Panc1 (cell line): ENCODE measurements around the gene HSP90AB1. TPM values are rescaled to one million over a fixed set of nuclear protein-coding genes. Genes with fewer than 3 reads are reported as not detected.
A peak's percentile ranks its signal among the peaks of the same experiment; 100 is the strongest.

Source experiments
- ATAC-seq: fragments of 200-7000 bp; cut with Tn5 transposase; 2 replicates; pipeline ENCODE4 v1.9.1; 2020; ENCODE audit warnings: mild to moderate bottlenecking, moderate library complexity
- BruUV-seq: library from RNA; stranded (reverse); fragments of 400-500 nt; replicated peaks from 2 replicates; lab custom pipeline; 2021; lab: Mats Ljungman, UMichigan
- CTCF ChIA-PET: fragments of 300-600 bp; sonication (Branson Sonifier 250); formaldehyde crosslinking; loops from one replicate; lab custom pipeline; 2022; ENCODE audit warnings: antibody characterized with exemption; lab: Charles Lee
- POLR2A ChIA-PET: fragments of 300-600 bp; sonication (Branson Sonifier 250); formaldehyde crosslinking; loops from one replicate; lab custom pipeline; 2022; ENCODE audit warnings: antibody characterized with exemption; lab: Charles Lee
- DNase-seq: peaks from one replicate; pipeline ENCODE4 v3.0.0-alpha.2; 2010; ENCODE audit warnings: low read depth, low spot score
- H3K27ac ChIP-seq: 2 replicates; pipeline ENCODE4 v1.5.1; 2011; ENCODE audit warnings: mild to moderate bottlenecking, low read length, inconsistent platforms
- H3K27me3 ChIP-seq: fragments of 200-500 bp; sonication (Bioruptor generic); 2 replicates; pipeline ENCODE4 v1.6.0; 2014; ENCODE audit warnings: low read length, inconsistent platforms; ENCODE audit not compliant: control insufficient read depth, insufficient read depth
- H3K36me3 ChIP-seq: fragments of 200-500 bp; sonication (Bioruptor generic); 2 replicates; pipeline ENCODE4 v1.5.1; 2014; ENCODE audit warnings: inconsistent platforms, mild to moderate bottlenecking, low read length, moderate library complexity; ENCODE audit not compliant: control insufficient read depth, insufficient read depth
- H3K4me1 ChIP-seq: 2 replicates; pipeline ENCODE4 v1.5.1; 2011; ENCODE audit warnings: inconsistent platforms, mild to moderate bottlenecking, low read length, moderate library complexity; ENCODE audit not compliant: control insufficient read depth, insufficient read depth
- H3K4me3 ChIP-seq, 2 experiments: 2 replicates each; pipeline ENCODE4 v1.5.1; 2011 to 2012; ENCODE audit warnings: low read depth in 2 of 2, low read length in 2 of 2, mild to moderate bottlenecking in 2 of 2, inconsistent platforms in 1 of 2, moderate library complexity in 1 of 2
- H3K9me3 ChIP-seq: fragments of 200-500 bp; sonication (Bioruptor generic); 2 replicates; pipeline ENCODE4 v1.5.1; 2014; ENCODE audit warnings: low read depth, mild to moderate bottlenecking, inconsistent platforms, low read length, moderate library complexity; ENCODE audit not compliant: control insufficient read depth, insufficient read depth
- CTCF ChIP-seq: fragments of 450-650 bp; IDR thresholded peaks from 2 replicates; pipeline ENCODE4 v1.5.1; 2017; ENCODE audit warnings: mild to moderate bottlenecking
- POLR2AphosphoS5 ChIP-seq: IDR thresholded peaks from 2 replicates; pipeline ENCODE4 v1.6.1; 2012; ENCODE audit warnings: mild to moderate bottlenecking, low read depth, low read length, moderate library complexity
- SIN3A ChIP-seq: IDR thresholded peaks from 2 replicates; pipeline ENCODE4 v1.6.1; 2012; ENCODE audit warnings: low read depth, mild to moderate bottlenecking, low read length, moderate library complexity, borderline replicate concordance; ENCODE audit not compliant: insufficient read depth
- TCF7L2 ChIP-seq: IDR thresholded peaks from 2 replicates; pipeline ENCODE4 v1.6.1; 2011; ENCODE audit warnings: mild to moderate bottlenecking, low read depth, low read length, inconsistent platforms
- in situ Hi-C: cut with HindIII; loops from 2 replicates; pipeline ENCODE4 v1.10.0; 2016; ENCODE audit warnings: low sequenced_read_pairs, low pct_unique_long_range_greater_than_20kb
- intact Hi-C: fragments of 100-400 bp; cut with micrococcal nuclease; formaldehyde crosslinking; loops from one replicate; pipeline ENCODE4 v1.10.0; 2022; ENCODE audit not compliant: unreplicated experiment
- total RNA-seq: library from RNA; stranded (reverse); gene quantifications from one replicate; pipeline ENCODE4 v1.2.1, GENCODE V29; 2021; ENCODE audit not compliant: unreplicated experiment
- TF ChIP-seq, protein P1 (sequence below), 2 experiments: IDR thresholded peaks; 2 replicates each; pipeline ENCODE4 v1.6.1; 2011 to 2012; ENCODE audit warnings: low read depth in 2 of 2, control low read depth in 1 of 2, low read length in 1 of 2, mild to moderate bottlenecking in 1 of 2, moderate library complexity in 1 of 2; ENCODE audit not compliant: insufficient read depth in 1 of 2

The HSP90AB1 gene
- total RNA-seq, 1 experiment from 2014 or later = 1,253 TPM

DNA sequence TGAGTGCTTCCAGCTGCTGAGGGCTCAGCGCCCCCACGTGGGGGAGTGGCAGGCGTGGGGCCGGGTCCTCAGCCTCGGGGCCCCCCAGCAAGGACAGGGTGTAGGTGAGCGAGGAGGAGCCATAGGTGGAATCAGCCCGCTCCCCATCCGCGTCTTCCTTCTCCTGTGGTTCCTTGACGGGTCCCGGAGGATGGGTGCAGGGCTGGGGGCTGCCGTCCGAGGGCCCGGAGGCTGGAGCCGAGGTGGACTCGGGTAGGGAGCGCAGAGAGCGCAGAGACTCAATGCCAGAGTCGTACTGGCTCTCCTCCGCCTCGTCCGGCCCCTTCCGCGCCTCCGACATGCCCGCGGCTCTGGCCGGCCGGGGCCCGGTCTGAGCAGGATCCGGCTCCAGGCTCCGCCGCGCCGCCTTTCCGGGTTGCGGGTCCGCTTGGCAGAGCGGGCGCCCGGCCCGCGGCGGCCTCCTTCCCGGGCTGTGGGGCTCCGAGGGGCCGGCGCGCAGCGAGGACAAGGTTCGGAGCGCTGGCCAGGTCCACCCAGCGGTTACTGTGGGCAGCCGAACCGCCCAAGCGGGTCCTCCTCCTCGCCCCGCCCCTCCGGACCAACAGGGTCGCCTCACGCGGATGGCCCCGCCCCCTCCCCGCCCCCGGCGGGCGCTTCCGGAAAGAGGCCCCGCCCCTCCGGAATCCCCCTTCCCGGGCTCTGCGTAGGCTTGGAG, 18.3 kb downstream of the HSP90AB1 start, which contains the start of gene NFKBIE:
Gene NFKBIE (minus strand): TSS at position 545 of the 715 bp plus-strand sequence. CDS start 205 bp downstream, at position 340.
- Histone ChIP-seq H3K9me3 (no peaks in the 10 kb centered on the region), H3K4me1 (peaks cover 23% of the 10 kb centered on the region), H3K27ac (peak within 1 kb of the TSS; percentile 79), H3K27me3 (peaks cover 12% of the 10 kb centered on the region), H3K4me3 (peak within 1 kb of the TSS; percentile 86), H3K36me3 (no peaks in the 10 kb centered on the region; the same call in none of the 2 replicates)
- in situ Hi-C loops (no loop called here), intact Hi-C loops (no loop called here)
- CTCF ChIA-PET = no interaction called here
- ATAC-seq = peak; percentile 86
- no TSS peak for BruUV-seq
- TF ChIP-seq CTCF (peak; percentile 69), POLR2AphosphoS5 (peak; percentile 89), SIN3A (peak; percentile 69; the same call in 1 of the 2 replicates)
- TF ChIP-seq, protein P1, sequence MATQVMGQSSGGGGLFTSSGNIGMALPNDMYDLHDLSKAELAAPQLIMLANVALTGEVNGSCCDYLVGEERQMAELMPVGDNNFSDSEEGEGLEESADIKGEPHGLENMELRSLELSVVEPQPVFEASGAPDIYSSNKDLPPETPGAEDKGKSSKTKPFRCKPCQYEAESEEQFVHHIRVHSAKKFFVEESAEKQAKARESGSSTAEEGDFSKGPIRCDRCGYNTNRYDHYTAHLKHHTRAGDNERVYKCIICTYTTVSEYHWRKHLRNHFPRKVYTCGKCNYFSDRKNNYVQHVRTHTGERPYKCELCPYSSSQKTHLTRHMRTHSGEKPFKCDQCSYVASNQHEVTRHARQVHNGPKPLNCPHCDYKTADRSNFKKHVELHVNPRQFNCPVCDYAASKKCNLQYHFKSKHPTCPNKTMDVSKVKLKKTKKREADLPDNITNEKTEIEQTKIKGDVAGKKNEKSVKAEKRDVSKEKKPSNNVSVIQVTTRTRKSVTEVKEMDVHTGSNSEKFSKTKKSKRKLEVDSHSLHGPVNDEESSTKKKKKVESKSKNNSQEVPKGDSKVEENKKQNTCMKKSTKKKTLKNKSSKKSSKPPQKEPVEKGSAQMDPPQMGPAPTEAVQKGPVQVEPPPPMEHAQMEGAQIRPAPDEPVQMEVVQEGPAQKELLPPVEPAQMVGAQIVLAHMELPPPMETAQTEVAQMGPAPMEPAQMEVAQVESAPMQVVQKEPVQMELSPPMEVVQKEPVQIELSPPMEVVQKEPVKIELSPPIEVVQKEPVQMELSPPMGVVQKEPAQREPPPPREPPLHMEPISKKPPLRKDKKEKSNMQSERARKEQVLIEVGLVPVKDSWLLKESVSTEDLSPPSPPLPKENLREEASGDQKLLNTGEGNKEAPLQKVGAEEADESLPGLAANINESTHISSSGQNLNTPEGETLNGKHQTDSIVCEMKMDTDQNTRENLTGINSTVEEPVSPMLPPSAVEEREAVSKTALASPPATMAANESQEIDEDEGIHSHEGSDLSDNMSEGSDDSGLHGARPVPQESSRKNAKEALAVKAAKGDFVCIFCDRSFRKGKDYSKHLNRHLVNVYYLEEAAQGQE (IDR thresholded peaks at IDR 0.05; ENCODE audit: insufficient read depth in 1 of 2, low read depth in 2 of 2, low read length in 1 of 2) = no peak
- DNase-seq = no peak
- POLR2A ChIA-PET = no interaction called here

GRCh38 chr6:44265722-44266233, 18.9 kb downstream of the HSP90AB1 start:
- Histone ChIP-seq H3K4me3 (peak overlapping the region; percentile 86), H3K9me3 (no peaks in the 10 kb centered on the region), H3K4me1 (peaks cover 23% of the 10 kb centered on the region), H3K27ac (peak overlapping the region; percentile 79), H3K36me3 (no peaks in the 10 kb centered on the region; the same call in none of the 2 replicates), H3K27me3 (peaks cover 12% of the 10 kb centered on the region)
- BruUV-seq = no TSS peak
- TF ChIP-seq, protein P1 (IDR thresholded peaks at IDR 0.05; ENCODE audit: insufficient read depth in 1 of 2, low read depth in 2 of 2, low read length in 1 of 2) = no peak
- TF ChIP-seq TCF7L2 = no peak
- TF ChIP-seq CTCF = no peak
- TF ChIP-seq SIN3A = no peak
- no peak; the same call in 1 of the 2 replicates for TF ChIP-seq POLR2AphosphoS5
- ATAC-seq (no peak), DNase-seq (no peak)
- in situ Hi-C loops = no loop called here
- POLR2A ChIA-PET = no interaction called here
- intact Hi-C loops = no loop called here
- CTCF ChIA-PET = no interaction called here
